Erythroblast (primary cell): Measurements from ENCODE around the gene CCS.

Experiments
- GATA1 ChIP-seq: IDR thresholded peaks from 2 replicates; pipeline ENCODE4 v1.6.1; 2011; ENCODE audit warnings: low read depth, mild to moderate bottlenecking, control low read depth, low read length, moderate library complexity
- POLR2A ChIP-seq: IDR thresholded peaks from 2 replicates; pipeline ENCODE4 v1.6.1; 2011; ENCODE audit warnings: mild to moderate bottlenecking, low read length

DNA sequence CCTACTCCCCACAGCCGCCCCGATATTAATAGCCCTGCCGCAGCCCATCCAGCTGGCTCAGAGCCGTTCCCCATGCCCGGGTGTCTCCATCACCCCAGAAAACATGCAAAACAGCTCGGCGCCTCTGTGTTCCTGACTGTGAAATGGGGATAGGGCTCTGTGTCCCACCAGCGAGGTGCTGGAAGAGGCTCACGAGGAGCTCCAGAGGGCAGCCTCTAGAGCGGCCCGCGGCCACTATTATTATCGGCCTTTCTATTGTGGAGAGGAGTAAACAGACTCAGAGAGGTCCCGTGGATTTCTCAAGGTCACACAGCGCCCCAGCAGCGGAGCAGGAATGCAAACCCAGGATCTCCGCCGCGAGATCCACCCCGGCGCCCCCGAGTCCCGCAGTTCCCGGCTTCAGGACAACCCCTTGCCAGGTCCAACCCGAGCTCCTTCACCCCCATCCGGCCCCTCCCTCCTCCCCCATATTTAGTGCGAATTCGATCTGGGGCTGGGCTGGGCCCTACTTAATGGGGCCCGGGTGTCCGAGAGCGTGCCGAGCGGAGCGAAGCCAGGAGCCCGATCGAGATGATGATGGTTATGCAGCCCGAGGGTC, 46.5 kb upstream of the CCS start, which contains the start of gene ACTN3:
- TF ChIP-seq POLR2A = no peak
- TF ChIP-seq GATA1 = no peak
